HepG2 (cell line): Measurements from ENCODE around the gene CALML5. TPM values are rescaled to one million over a fixed set of nuclear protein-coding genes. Genes with fewer than 3 reads are reported as not detected.

Experiments used
- ATAC-seq: fragments of 200-7000 bp; cut with Tn5 transposase; 3 replicates; pipeline ENCODE4 v1.9.1; 2020; ENCODE audit warnings: mild to moderate bottlenecking, moderate library complexity
- BruUV-seq: library from RNA; stranded (reverse); fragments of 400-500 nt; replicated peaks from 2 replicates; lab custom pipeline; 2021; lab: Mats Ljungman, UMichigan
- CTCF ChIA-PET: fragments of 300-600 bp; formaldehyde crosslinking; extraction: SDS; loops from one replicate; lab custom pipeline; 2021; ENCODE audit warnings: low total read pairs, inconsistent platforms, low intra/inter-chr PET ratio; lab: Yijun Ruan, JAX
- POLR2A ChIA-PET: fragments of 350-600 bp; sonication (Branson Sonifier 250); formaldehyde crosslinking; loops from one replicate; lab custom pipeline; 2020; ENCODE audit warnings: antibody characterized with exemption, inconsistent platforms; lab: Yijun Ruan, JAX
- DNase-seq: peaks from one replicate; pipeline ENCODE4 v3.0.0-alpha.2; 2015; ENCODE audit warnings: low spot score
- FAIRE-seq: peaks from 3 replicates; lab custom pipeline; 2011; peaks lifted over from hg19 to GRCh38; lab: Jason Lieb, UNC
- H2AFZ ChIP-seq: one replicate; pipeline ENCODE4 v1.6.1; 2011; ENCODE audit warnings: low read length, inconsistent platforms
- H3K27ac ChIP-seq: fragments of 300-600 bp; 3 replicates; pipeline ENCODE4 v1.8.0; 2011; ENCODE audit warnings: mixed run types, mild to moderate bottlenecking, mixed read lengths, low read length, inconsistent platforms; ENCODE audit not compliant: insufficient read depth; ENCODE audit errors: extremely low read length
- H3K27me3 ChIP-seq, 2 experiments: fragments of 200-600 bp in 1 of 2; 2 replicates in 1 of 2; 3 replicates in 1 of 2; pipeline versions ENCODE4 v1.6.0 to v1.8.0; 2011; ENCODE audit warnings: low read length in 2 of 2, mild to moderate bottlenecking in 2 of 2, moderate library complexity in 2 of 2, inconsistent platforms in 1 of 2; ENCODE audit not compliant: insufficient read depth in 2 of 2, control insufficient read depth in 1 of 2
- H3K36me3 ChIP-seq, 2 experiments: fragments of 200-600 bp in 1 of 2; replicated peaks in 1 of 2; 2 replicates in 1 of 2; 3 replicates in 1 of 2; pipeline versions ENCODE4 v1.5.1 to v1.8.0; 2011; ENCODE audit warnings: low read length in 2 of 2, inconsistent platforms in 1 of 2; ENCODE audit not compliant: insufficient read depth in 2 of 2, control insufficient read depth in 1 of 2
- H3K4me1 ChIP-seq: 2 replicates; pipeline ENCODE4 v1.5.1; 2012; ENCODE audit warnings: low read length, inconsistent platforms; ENCODE audit not compliant: insufficient read depth
- H3K4me2 ChIP-seq: 2 replicates; pipeline ENCODE4 v1.6.0; 2011; ENCODE audit warnings: low read depth, low read length, inconsistent platforms
- H3K4me3 ChIP-seq, 3 experiments: fragments of 200-600 bp in 1 of 3; sonication (generic), shearing (Covaris generic) in 1 of 3; replicated peaks in 1 of 3; 2 replicates each; pipeline ENCODE4 v1.5.1; 2011 to 2016; ENCODE audit warnings: low read length in 3 of 3, inconsistent platforms in 2 of 3, low read depth in 2 of 3, mild to moderate bottlenecking in 2 of 3, control low read depth in 1 of 3, mixed read lengths in 1 of 3; ENCODE audit not compliant: insufficient read depth in 1 of 3
- H3K79me2 ChIP-seq: one replicate; pipeline ENCODE4 v1.6.1; 2011; ENCODE audit warnings: low read length, inconsistent platforms; ENCODE audit not compliant: insufficient read depth
- H3K9ac ChIP-seq: 2 replicates; pipeline ENCODE4 v1.6.0; 2011; ENCODE audit warnings: mild to moderate bottlenecking, low read depth, low read length, inconsistent platforms; ENCODE audit not compliant: insufficient read depth
- H3K9me3 ChIP-seq: 2 replicates; pipeline ENCODE4 v1.5.1; 2012; ENCODE audit warnings: mild to moderate bottlenecking, low read length
- H4K20me1 ChIP-seq: 2 replicates; pipeline ENCODE4 v1.6.0; 2011; ENCODE audit warnings: inconsistent platforms, mild to moderate bottlenecking, low read length, moderate library complexity; ENCODE audit not compliant: insufficient read depth
- BCLAF1 ChIP-seq: fragments of 450-650 bp; IDR thresholded peaks from 2 replicates; pipeline ENCODE4 v1.6.1; 2017; ENCODE audit warnings: mild to moderate bottlenecking
- KIAA2018 ChIP-seq: sonication (generic); formaldehyde crosslinking; IDR thresholded peaks from 2 replicates; pipeline ENCODE4 v1.5.0; 2020; ENCODE audit warnings: mild to moderate bottlenecking, missing genetic modification reagents, borderline replicate concordance
- MIER2 ChIP-seq: IDR thresholded peaks from 2 replicates; pipeline ENCODE4 v1.6.1; 2016; ENCODE audit warnings: missing biosample characterization, missing genetic modification reagents
- PHF21A ChIP-seq: sonication (generic); formaldehyde crosslinking; IDR thresholded peaks from 2 replicates; pipeline ENCODE4 v1.5.0; 2020; ENCODE audit warnings: mild to moderate bottlenecking, missing genetic modification reagents
- SCMH1 ChIP-seq: sonication (generic); formaldehyde crosslinking; IDR thresholded peaks from 2 replicates; pipeline ENCODE4 v1.9.0; 2021; ENCODE audit warnings: missing genetic modification reagents, mild to moderate bottlenecking, borderline replicate concordance
- TRAFD1 ChIP-seq: sonication (generic); formaldehyde crosslinking; IDR thresholded peaks from 2 replicates; pipeline ENCODE4 v1.5.1; 2020; ENCODE audit warnings: missing genetic modification reagents, mild to moderate bottlenecking, borderline replicate concordance
- ZNF124 ChIP-seq: sonication (generic); formaldehyde crosslinking; IDR thresholded peaks from 2 replicates; pipeline ENCODE4 v1.4.0; 2020; ENCODE audit warnings: missing genetic modification reagents
- ZNF556 ChIP-seq: sonication (generic); formaldehyde crosslinking; IDR thresholded peaks from 2 replicates; pipeline ENCODE4 v1.4.0; 2020; ENCODE audit warnings: mild to moderate bottlenecking, missing genetic modification reagents, borderline replicate concordance
- whole genome bisulfite sequencing: methylation state at CpG from one replicate; pipeline ENCODE4 v1.1.6; 2017; ENCODE audit warnings: low lambda C conversion rate; 5-methylcytosine and 5-hydroxymethylcytosine counted together
- in situ Hi-C: cut with HindIII; loops from 2 replicates; pipeline ENCODE4 v1.10.0; 2017; ENCODE audit warnings: low pct_unique_long_range_greater_than_20kb; ENCODE audit not compliant: extremely low pct_ligation_motif_present
- intact Hi-C: fragments of 100-400 bp; cut with micrococcal nuclease; formaldehyde crosslinking; loops from one replicate; pipeline ENCODE4 v1.10.0; 2022; ENCODE audit not compliant: unreplicated experiment
- polyA plus RNA-seq, 8 experiments: library from polyadenylated mRNA; depleted of rRNA in 3 of 8; stranded (reverse) in 7 of 8; unstranded in 1 of 8; fragments of >200 nt; fragmentation: Illumina TruSeq in 4 of 8; extraction: Trizol in 4 of 8; gene quantifications; 2 replicates each; pipeline versions ENCODE4 v1.2.1 to v1.2.3, GENCODE V29; 2011 to 2016; ENCODE audit warnings: low read depth in 4 of 8, missing spikeins in 1 of 8, mixed read lengths in 1 of 8; ENCODE audit not compliant: insufficient read depth in 1 of 8
- total RNA-seq, 5 experiments: library from RNA; depleted of rRNA; stranded (reverse); fragments of >200 nt; fragmentation: Illumina TruSeq; extraction: Trizol; gene quantifications; 2 replicates each; pipeline ENCODE4 v1.2.3, GENCODE V29; 2016; ENCODE audit warnings: low read depth in 1 of 5

Gene CALML5
- total and polyA plus RNA-seq, 2 of the 13 experiments (the other 11 are each of a cell fraction or from before 2014, with no cell fraction given) = not detected

- no peak for TF ChIP-seq ZNF124
Measured at GRCh38 chr10:5540080-5540479, 40.7 kb upstream of the CALML5 start (continued).

- H3K27me3 ChIP-seq = no peaks in the 10 kb centered on the region
- H3K9ac ChIP-seq = no peak overlapping the region
- intact Hi-C loops (no loop called here), in situ Hi-C loops (no loop called here)
- FAIRE-seq (no peak), DNase-seq (no peak), ATAC-seq (no peak)
- no peaks in the 10 kb centered on the region for H4K20me1 ChIP-seq
- H3K36me3 ChIP-seq = no peaks in the 10 kb centered on the region
- H3K4me3 ChIP-seq = no peak overlapping the region
- 94% methylated on average over 19 of the region's 19 CpGs for WGBS
- H3K79me2 ChIP-seq = no peaks in the 10 kb centered on the region
- H3K9me3 ChIP-seq = peaks cover 19% of the 10 kb centered on the region
- ChIA-PET CTCF (no interaction called here), POLR2A (interaction anchor here (0.9 to 2.4 kb wide), 2 partner anchors 9 to 93 kb away, joined by 3 to 14 read pairs; no protein-coding TSS in a partner anchor)
- TF ChIP-seq TRAFD1 (no peak), ZNF556 (CRISPR knock-in tag) (no peak), BCLAF1 (no peak), MIER2 (no peak), PHF21A (CRISPR knock-in tag) (no peak), KIAA2018 (CRISPR knock-in tag) (no peak), SCMH1 (CRISPR knock-in tag) (no peak)
- H3K27ac ChIP-seq = no peak overlapping the region
- no peak overlapping the region for H2AFZ ChIP-seq
- peaks cover 58% of the 10 kb centered on the region for H3K4me1 ChIP-seq
- BruUV-seq = no TSS peak
- H3K4me2 ChIP-seq = no peak overlapping the region
Measured at GRCh38 chr10:5538892-5539651, 39.7 kb upstream of the CALML5 start.
